Measurements from ENCODE around the gene POLR2A.

Gene POLR2A

GRCh38 chr17:7501729-7502128 is 17.6 kb downstream of the POLR2A start:
- Histone ChIP-seq H3K27me3 (ENCODE audit: control insufficient read depth in 1 of 2, insufficient read depth in 2 of 2, low read length in 2 of 2) (no peaks in the 10 kb centered on the region), H3K9ac (ENCODE audit: low read length) (no peak overlapping the region), H3K36me3 (ENCODE audit: insufficient read depth, low read length) (peaks cover 78% of the 10 kb centered on the region), H3K4me3 (ENCODE audit: low read depth in 1 of 2, low read length in 2 of 2) (no peak overlapping the region), H3K4me1 (ENCODE audit: insufficient read depth, low read length) (no peaks in the 10 kb centered on the region), H3K9me3 (ENCODE audit: low read length) (no peaks in the 10 kb centered on the region), H3K27ac (ENCODE audit: low read depth, low read length) (no peak overlapping the region)

DNA sequence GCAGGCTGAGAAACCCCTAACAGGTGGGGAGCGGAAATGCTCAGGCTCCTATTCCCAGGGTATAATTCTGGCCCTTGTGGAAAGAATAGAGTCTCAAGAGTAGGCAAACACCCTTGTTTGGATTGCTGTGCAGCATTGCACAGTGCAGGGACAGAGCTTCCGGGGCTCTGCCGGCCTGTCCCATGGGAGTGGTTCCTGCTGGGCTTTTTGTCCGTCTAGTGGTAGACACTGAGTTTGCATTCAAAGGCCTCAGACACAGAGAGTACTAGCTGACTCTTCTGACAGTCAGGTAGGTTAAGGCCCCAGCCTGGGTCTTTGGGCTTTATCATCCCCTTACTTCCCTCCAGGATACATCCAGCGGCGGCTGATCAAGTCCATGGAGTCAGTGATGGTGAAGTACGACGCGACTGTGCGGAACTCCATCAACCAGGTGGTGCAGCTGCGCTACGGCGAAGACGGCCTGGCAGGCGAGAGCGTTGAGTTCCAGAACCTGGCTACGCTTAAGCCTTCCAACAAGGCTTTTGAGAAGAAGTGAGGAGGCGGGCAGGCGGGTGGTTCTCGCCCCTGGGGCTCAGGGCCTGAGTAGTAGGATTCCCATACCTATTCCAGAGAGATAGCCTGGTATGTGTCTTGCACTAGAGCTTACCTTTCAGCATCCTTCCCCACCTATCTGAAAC is 18.1 kb downstream of the POLR2A start:
- H3K9me3 ChIP-seq (ENCODE audit: low read length) = no peaks in the 10 kb centered on the region
- H3K4me3 ChIP-seq (ENCODE audit: low read depth in 1 of 2, low read length in 2 of 2) = no peak overlapping the region
- no peaks in the 10 kb centered on the region for H3K27me3 ChIP-seq (ENCODE audit: control insufficient read depth in 1 of 2, insufficient read depth in 2 of 2, low read length in 2 of 2)
- no peak overlapping the region for H3K9ac ChIP-seq (ENCODE audit: low read length)
- H3K36me3 ChIP-seq (ENCODE audit: insufficient read depth, low read length) = peaks cover 77% of the 10 kb centered on the region
- no peak overlapping the region for H3K27ac ChIP-seq (ENCODE audit: low read depth, low read length)
- H3K4me1 ChIP-seq (ENCODE audit: insufficient read depth, low read length) = no peaks in the 10 kb centered on the region

- Histone ChIP-seq H3K4me3 (ENCODE audit: low read depth in 1 of 2, low read length in 2 of 2) (no peak overlapping the region), H3K27ac (ENCODE audit: low read depth, low read length) (no peak overlapping the region), H3K36me3 (ENCODE audit: insufficient read depth, low read length) (peaks cover 72% of the 10 kb centered on the region), H3K9ac (ENCODE audit: low read length) (no peak overlapping the region), H3K9me3 (ENCODE audit: low read length) (no peaks in the 10 kb centered on the region), H3K27me3 (ENCODE audit: control insufficient read depth in 1 of 2, insufficient read depth in 2 of 2, low read length in 2 of 2) (no peaks in the 10 kb centered on the region), H3K4me1 (ENCODE audit: insufficient read depth, low read length) (no peaks in the 10 kb centered on the region)
Observed at GRCh38 chr17:7502987-7503386, 18.8 kb downstream of the POLR2A start.

GRCh38 chr17:7503521-7503920 is 19.4 kb downstream of the POLR2A start:
- Histone ChIP-seq H3K9ac (ENCODE audit: low read length) (no peak overlapping the region), H3K27ac (ENCODE audit: low read depth, low read length) (no peak overlapping the region), H3K4me3 (ENCODE audit: low read depth in 1 of 2, low read length in 2 of 2) (no peak overlapping the region), H3K9me3 (ENCODE audit: low read length) (no peaks in the 10 kb centered on the region), H3K4me1 (ENCODE audit: insufficient read depth, low read length) (no peaks in the 10 kb centered on the region), H3K36me3 (ENCODE audit: insufficient read depth, low read length) (peaks cover 66% of the 10 kb centered on the region), H3K27me3 (ENCODE audit: control insufficient read depth in 1 of 2, insufficient read depth in 2 of 2, low read length in 2 of 2) (no peaks in the 10 kb centered on the region)

DNA sequence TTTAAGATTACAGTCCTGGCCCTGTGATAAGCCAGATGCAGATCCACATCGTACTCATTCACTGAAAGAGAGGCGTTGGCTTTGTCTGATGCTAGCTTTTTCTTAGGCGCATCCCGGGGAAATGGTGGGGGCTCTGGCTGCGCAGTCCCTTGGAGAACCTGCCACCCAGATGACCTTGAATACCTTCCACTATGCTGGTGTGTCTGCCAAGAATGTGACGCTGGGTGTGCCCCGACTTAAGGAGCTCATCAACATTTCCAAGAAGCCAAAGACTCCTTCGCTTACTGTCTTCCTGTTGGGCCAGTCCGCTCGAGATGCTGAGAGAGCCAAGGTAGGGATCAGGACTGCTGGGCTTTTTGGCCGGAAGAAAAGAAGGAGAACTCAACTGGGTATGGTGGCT is 24.0 kb downstream of the POLR2A start:
- Histone ChIP-seq H3K4me3 (ENCODE audit: low read depth in 1 of 2, low read length in 2 of 2) (no peak overlapping the region), H3K36me3 (ENCODE audit: insufficient read depth, low read length) (peaks cover 70% of the 10 kb centered on the region), H3K9me3 (ENCODE audit: low read length) (no peaks in the 10 kb centered on the region), H3K27ac (ENCODE audit: low read depth, low read length) (no peak overlapping the region), H3K9ac (ENCODE audit: low read length) (no peak overlapping the region), H3K4me1 (ENCODE audit: insufficient read depth, low read length) (no peaks in the 10 kb centered on the region), H3K27me3 (ENCODE audit: control insufficient read depth in 1 of 2, insufficient read depth in 2 of 2, low read length in 2 of 2) (no peaks in the 10 kb centered on the region)

DNA sequence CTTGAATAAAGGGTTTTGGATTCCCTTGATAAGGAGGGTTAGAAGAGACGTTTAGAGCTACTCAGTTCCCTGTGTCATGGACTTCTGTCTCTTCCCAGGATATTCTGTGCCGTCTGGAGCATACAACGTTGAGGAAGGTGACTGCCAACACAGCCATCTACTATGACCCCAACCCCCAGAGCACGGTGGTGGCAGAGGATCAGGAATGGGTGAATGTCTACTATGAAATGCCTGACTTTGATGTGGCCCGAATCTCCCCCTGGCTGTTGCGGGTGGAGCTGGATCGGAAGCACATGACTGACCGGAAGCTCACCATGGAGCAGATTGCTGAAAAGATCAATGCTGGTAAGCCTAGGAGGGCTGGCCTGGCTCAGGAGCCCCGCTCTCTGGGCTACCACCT is 24.7 kb downstream of the POLR2A start:
- no peak overlapping the region for H3K27ac ChIP-seq (ENCODE audit: low read depth, low read length)

GRCh38 chr17:7509937-7510336 is 25.8 kb downstream of the POLR2A start:
- H3K9me3 ChIP-seq (ENCODE audit: low read length) = no peaks in the 10 kb centered on the region
- no peak overlapping the region for H3K9ac ChIP-seq (ENCODE audit: low read length)
- no peak overlapping the region for H3K27ac ChIP-seq (ENCODE audit: low read depth, low read length)
- peaks cover 69% of the 10 kb centered on the region for H3K36me3 ChIP-seq (ENCODE audit: insufficient read depth, low read length)
- H3K4me1 ChIP-seq (ENCODE audit: insufficient read depth, low read length) = no peaks in the 10 kb centered on the region
- H3K4me3 ChIP-seq (ENCODE audit: low read depth in 1 of 2, low read length in 2 of 2) = no peak overlapping the region
- no peaks in the 10 kb centered on the region for H3K27me3 ChIP-seq (ENCODE audit: control insufficient read depth in 1 of 2, insufficient read depth in 2 of 2, low read length in 2 of 2)

More for the DNA sequence above, 24.7 kb downstream of the POLR2A start:
- no peaks in the 10 kb centered on the region for H3K4me1 ChIP-seq (ENCODE audit: insufficient read depth, low read length)
- no peak overlapping the region for H3K9ac ChIP-seq (ENCODE audit: low read length)
- no peaks in the 10 kb centered on the region for H3K27me3 ChIP-seq (ENCODE audit: control insufficient read depth in 1 of 2, insufficient read depth in 2 of 2, low read length in 2 of 2)
- H3K4me3 ChIP-seq (ENCODE audit: low read depth in 1 of 2, low read length in 2 of 2) = no peak overlapping the region
- H3K36me3 ChIP-seq (ENCODE audit: insufficient read depth, low read length) = peaks cover 70% of the 10 kb centered on the region
- no peaks in the 10 kb centered on the region for H3K9me3 ChIP-seq (ENCODE audit: low read length)

- Histone ChIP-seq H3K4me3 (ENCODE audit: low read depth in 1 of 2, low read length in 2 of 2) (no peak overlapping the region), H3K27me3 (ENCODE audit: control insufficient read depth in 1 of 2, insufficient read depth in 2 of 2, low read length in 2 of 2) (no peaks in the 10 kb centered on the region), H3K4me1 (ENCODE audit: insufficient read depth, low read length) (no peaks in the 10 kb centered on the region), H3K9ac (ENCODE audit: low read length) (no peak overlapping the region), H3K9me3 (ENCODE audit: low read length) (no peaks in the 10 kb centered on the region), H3K27ac (ENCODE audit: low read depth, low read length) (no peak overlapping the region), H3K36me3 (ENCODE audit: insufficient read depth, low read length) (peaks cover 61% of the 10 kb centered on the region)
Observed at GRCh38 chr17:7511108-7511507, 26.9 kb downstream of the POLR2A start.

DNA sequence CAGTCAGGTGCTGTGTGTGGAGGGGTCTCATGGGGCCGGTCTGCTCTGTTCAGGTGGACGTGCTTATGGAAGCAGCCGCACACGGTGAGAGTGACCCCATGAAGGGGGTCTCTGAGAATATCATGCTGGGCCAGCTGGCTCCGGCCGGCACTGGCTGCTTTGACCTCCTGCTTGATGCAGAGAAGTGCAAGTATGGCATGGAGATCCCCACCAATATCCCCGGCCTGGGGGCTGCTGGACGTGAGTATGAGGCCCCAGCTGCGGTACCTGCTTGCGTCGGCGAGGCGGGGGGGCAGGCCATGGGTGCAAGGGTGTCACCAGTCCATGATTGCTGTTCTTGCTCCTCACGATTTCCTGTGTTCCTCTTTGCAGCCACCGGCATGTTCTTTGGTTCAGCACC is 27.9 kb downstream of the POLR2A start:
- H3K9ac ChIP-seq (ENCODE audit: low read length) = no peak overlapping the region
- no peak overlapping the region for H3K4me3 ChIP-seq (ENCODE audit: low read depth in 1 of 2, low read length in 2 of 2)
- H3K36me3 ChIP-seq (ENCODE audit: insufficient read depth, low read length) = peaks cover 59% of the 10 kb centered on the region
- H3K4me1 ChIP-seq (ENCODE audit: insufficient read depth, low read length) = no peaks in the 10 kb centered on the region
- no peak overlapping the region for H3K27ac ChIP-seq (ENCODE audit: low read depth, low read length)
- no peaks in the 10 kb centered on the region for H3K9me3 ChIP-seq (ENCODE audit: low read length)
- no peaks in the 10 kb centered on the region for H3K27me3 ChIP-seq (ENCODE audit: control insufficient read depth in 1 of 2, insufficient read depth in 2 of 2, low read length in 2 of 2)

GRCh38 chr17:7512824-7513540 is 28.8 kb downstream of the POLR2A start:
- H3K4me1 ChIP-seq (ENCODE audit: insufficient read depth, low read length) = no peaks in the 10 kb centered on the region
- H3K4me3 ChIP-seq (ENCODE audit: low read depth in 1 of 2, low read length in 2 of 2) = no peak overlapping the region
- no peaks in the 10 kb centered on the region for H3K27me3 ChIP-seq (ENCODE audit: control insufficient read depth in 1 of 2, insufficient read depth in 2 of 2, low read length in 2 of 2)
- no peak overlapping the region for H3K27ac ChIP-seq (ENCODE audit: low read depth, low read length)
- peaks cover 55% of the 10 kb centered on the region for H3K36me3 ChIP-seq (ENCODE audit: insufficient read depth, low read length)
- no peak overlapping the region for H3K9ac ChIP-seq (ENCODE audit: low read length)
- no peaks in the 10 kb centered on the region for H3K9me3 ChIP-seq (ENCODE audit: low read length)

DNA sequence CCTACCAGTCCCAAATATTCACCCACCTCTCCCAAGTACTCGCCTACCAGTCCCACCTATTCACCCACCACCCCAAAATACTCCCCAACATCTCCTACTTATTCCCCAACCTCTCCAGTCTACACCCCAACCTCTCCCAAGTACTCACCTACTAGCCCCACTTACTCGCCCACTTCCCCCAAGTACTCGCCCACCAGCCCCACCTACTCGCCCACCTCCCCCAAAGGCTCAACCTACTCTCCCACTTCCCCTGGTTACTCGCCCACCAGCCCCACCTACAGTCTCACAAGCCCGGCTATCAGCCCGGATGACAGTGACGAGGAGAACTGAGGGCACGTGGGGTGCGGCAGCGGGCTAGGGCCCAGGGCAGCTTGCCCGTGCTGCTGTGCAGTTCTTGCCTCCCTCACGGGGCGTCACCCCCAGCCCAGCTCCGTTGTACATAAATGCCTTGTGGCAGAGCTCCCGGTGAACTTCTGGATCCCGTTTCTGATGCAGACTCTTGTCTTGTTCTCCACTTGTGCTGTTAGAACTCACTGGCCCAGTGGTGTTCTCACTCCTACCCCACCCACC is 29.8 kb downstream of the POLR2A start:
- Histone ChIP-seq H3K27ac (ENCODE audit: low read depth, low read length) (no peak overlapping the region), H3K4me3 (ENCODE audit: low read depth in 1 of 2, low read length in 2 of 2) (no peak overlapping the region), H3K9ac (ENCODE audit: low read length) (no peak overlapping the region), H3K4me1 (ENCODE audit: insufficient read depth, low read length) (no peaks in the 10 kb centered on the region), H3K36me3 (ENCODE audit: insufficient read depth, low read length) (peaks cover 52% of the 10 kb centered on the region), H3K27me3 (ENCODE audit: control insufficient read depth in 1 of 2, insufficient read depth in 2 of 2, low read length in 2 of 2) (no peaks in the 10 kb centered on the region), H3K9me3 (ENCODE audit: low read length) (no peaks in the 10 kb centered on the region)

Data from muscle layer of colon (tissue), 2 donors.